Activated naive CD8-positive, alpha-beta T cell treated with anti-CD3 and anti-CD28 coated beads, Interleukin-2, amount 50 U/mL, for 24 hours (primary cell): ENCODE measurements around the gene UBE2Q2.
A peak's percentile ranks its signal among the peaks of the same experiment; 100 is the strongest.
"Not testable (repeated sequence)": the region's sequence is repeated elsewhere in the genome, so short reads cannot be mapped to it uniquely, and the experiment has no call there.

Experiments
- ATAC-seq: fragments of 150-1000 bp; cut with Tn5 transposase; one replicate; pipeline ENCODE4 v1.10.0; 2021
- DNase-seq: peaks from one replicate; pipeline ENCODE4 v3.0.0; 2021
- H3K27ac Mint-ChIP-seq: one replicate; pipeline ENCODE4 v1.8.0; 2021; ENCODE audit warnings: mild to moderate bottlenecking, mixed read lengths
- H3K27me3 Mint-ChIP-seq: one replicate; pipeline ENCODE4 v1.8.0; 2021; ENCODE audit warnings: mixed read lengths
- H3K36me3 Mint-ChIP-seq: one replicate; pipeline ENCODE4 v1.8.0; 2021; ENCODE audit warnings: low read depth, mixed read lengths
- H3K4me1 Mint-ChIP-seq: one replicate; pipeline ENCODE4 v1.8.0; 2021; ENCODE audit warnings: mixed read lengths
- H3K4me3 Mint-ChIP-seq: one replicate; pipeline ENCODE4 v1.8.0; 2021; ENCODE audit warnings: mild to moderate bottlenecking, moderate library complexity, mixed read lengths
- H3K9me3 Mint-ChIP-seq: one replicate; pipeline ENCODE4 v1.8.0; 2021; ENCODE audit warnings: mixed read lengths

The UBE2Q2 gene

GRCh38 chr15:75910355-75910754, 67.1 kb downstream of the UBE2Q2 start:
- not testable (repeated sequence) for DNase-seq, ATAC-seq, H3K27me3 Mint-ChIP-seq, H3K4me3 Mint-ChIP-seq, H3K9me3 Mint-ChIP-seq
- H3K27ac Mint-ChIP-seq = peak overlapping the region; percentile 26
- H3K36me3 Mint-ChIP-seq = peaks cover 69% of the 10 kb centered on the region
- H3K4me1 Mint-ChIP-seq = peaks cover 33% of the 10 kb centered on the region

GRCh38 chr15:75916978-75917377, 73.7 kb downstream of the UBE2Q2 start:
- no peaks in the 10 kb centered on the region for H3K4me1 Mint-ChIP-seq
- no peak for ATAC-seq

GRCh38 chr15:75918135-75918534, 74.9 kb downstream of the UBE2Q2 start:
- Mint-ChIP-seq H3K36me3 (peaks cover 36% of the 10 kb centered on the region), H3K27ac (peak overlapping the region; percentile 19)

More at GRCh38 chr15:75916978-75917377, 73.7 kb downstream of the UBE2Q2 start:
- DNase-seq = no peak
- Mint-ChIP-seq H3K27me3 (no peaks in the 10 kb centered on the region), H3K4me3 (no peak overlapping the region), H3K36me3 (peaks cover 40% of the 10 kb centered on the region), H3K27ac (no peak overlapping the region), H3K9me3 (no peaks in the 10 kb centered on the region)

DNA sequence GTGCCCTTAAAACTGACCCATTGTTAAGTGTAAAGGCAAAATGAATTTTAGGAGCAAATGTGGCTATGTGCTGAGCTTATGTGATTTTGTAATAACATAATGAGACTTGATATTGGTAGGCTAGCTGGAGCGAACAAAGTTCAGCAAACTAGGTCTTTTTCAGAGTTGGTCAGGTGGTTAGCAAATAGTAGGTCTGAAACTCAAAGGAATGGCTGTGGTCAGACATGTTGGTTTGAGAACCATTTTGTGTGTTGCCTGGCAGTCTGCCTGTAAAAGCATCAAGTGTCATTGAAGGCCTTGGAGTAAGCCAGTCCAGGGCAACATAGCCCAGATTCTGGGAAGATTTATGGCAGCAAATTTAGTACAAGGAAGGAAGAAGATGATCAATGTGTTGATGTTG, 76.8 kb downstream of the UBE2Q2 start:
- Mint-ChIP-seq H3K4me3 (no peak overlapping the region), H3K9me3 (no peaks in the 10 kb centered on the region), H3K4me1 (peaks cover 16% of the 10 kb centered on the region), H3K36me3 (peaks cover 31% of the 10 kb centered on the region), H3K27me3 (no peaks in the 10 kb centered on the region), H3K27ac (no peak overlapping the region)
- ATAC-seq = no peak
- no peak for DNase-seq

More at GRCh38 chr15:75918135-75918534, 74.9 kb downstream of the UBE2Q2 start:
- Mint-ChIP-seq H3K27me3 (no peaks in the 10 kb centered on the region), H3K9me3 (no peaks in the 10 kb centered on the region), H3K4me3 (no peak overlapping the region), H3K4me1 (peaks cover 7% of the 10 kb centered on the region)
- ATAC-seq (no peak), DNase-seq (no peak)

GRCh38 chr15:75921732-75922703, 78.8 kb downstream of the UBE2Q2 start:
- Mint-ChIP-seq H3K9me3 (no peaks in the 10 kb centered on the region), H3K4me3 (no peak overlapping the region), H3K36me3 (peaks cover 41% of the 10 kb centered on the region), H3K27me3 (no peaks in the 10 kb centered on the region), H3K27ac (no peak overlapping the region), H3K4me1 (peaks cover 28% of the 10 kb centered on the region)
- no peak for DNase-seq
- ATAC-seq = no peak

GRCh38 chr15:75923756-75924155, 80.5 kb downstream of the UBE2Q2 start:
- no peak for DNase-seq
- Mint-ChIP-seq H3K36me3 (peaks cover 42% of the 10 kb centered on the region), H3K9me3 (no peaks in the 10 kb centered on the region), H3K4me1 (peaks cover 42% of the 10 kb centered on the region), H3K4me3 (no peak overlapping the region), H3K27ac (peak overlapping the region; percentile 16), H3K27me3 (no peaks in the 10 kb centered on the region)
- peak; percentile 84 for ATAC-seq

- DNase-seq (no peak), ATAC-seq (no peak)
- Mint-ChIP-seq H3K27me3 (no peaks in the 10 kb centered on the region), H3K9me3 (no peaks in the 10 kb centered on the region), H3K4me1 (peaks cover 46% of the 10 kb centered on the region), H3K36me3 (peaks cover 42% of the 10 kb centered on the region), H3K27ac (no peak overlapping the region), H3K4me3 (no peak overlapping the region)
Measured at GRCh38 chr15:75924576-75924975, 81.3 kb downstream of the UBE2Q2 start.

DNA sequence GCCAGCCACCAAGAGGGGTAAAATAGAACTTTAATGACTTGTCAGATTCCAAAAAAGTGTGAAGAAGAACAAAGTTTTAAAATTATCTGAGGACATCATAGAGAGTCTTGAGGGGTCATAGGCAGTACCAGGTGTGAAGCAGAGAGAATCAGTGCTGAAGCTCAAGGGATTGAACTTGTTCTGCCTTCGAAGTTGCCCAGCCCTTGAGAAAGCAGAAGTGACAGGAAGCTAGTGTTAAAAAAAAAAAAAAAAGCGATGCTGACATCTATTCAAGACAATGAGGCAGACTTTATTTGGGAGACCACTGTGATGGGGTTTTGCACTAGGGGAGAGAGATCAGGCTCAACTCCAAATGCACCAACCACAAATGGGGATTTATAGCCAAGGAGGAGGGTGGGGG, 82.2 kb downstream of the UBE2Q2 start:
- H3K9me3 Mint-ChIP-seq = no peaks in the 10 kb centered on the region
- no peaks in the 10 kb centered on the region for H3K27me3 Mint-ChIP-seq
- no peak overlapping the region for H3K27ac Mint-ChIP-seq
- H3K36me3 Mint-ChIP-seq = peaks cover 46% of the 10 kb centered on the region
- DNase-seq = no peak
- peaks cover 52% of the 10 kb centered on the region for H3K4me1 Mint-ChIP-seq
- H3K4me3 Mint-ChIP-seq = no peak overlapping the region
- ATAC-seq = no peak

- DNase-seq (no peak), ATAC-seq (no peak)
- H3K27ac Mint-ChIP-seq = no peak overlapping the region
- H3K36me3 Mint-ChIP-seq = peaks cover 55% of the 10 kb centered on the region
- H3K9me3 Mint-ChIP-seq = no peaks in the 10 kb centered on the region
- H3K4me1 Mint-ChIP-seq = peaks cover 56% of the 10 kb centered on the region
- H3K27me3 Mint-ChIP-seq = no peaks in the 10 kb centered on the region
- H3K4me3 Mint-ChIP-seq = no peak overlapping the region
Measured at GRCh38 chr15:75926931-75927330, 83.7 kb downstream of the UBE2Q2 start.

- Mint-ChIP-seq H3K4me3 (no peak overlapping the region), H3K4me1 (peaks cover 50% of the 10 kb centered on the region), H3K27me3 (no peaks in the 10 kb centered on the region), H3K27ac (no peak overlapping the region), H3K9me3 (no peaks in the 10 kb centered on the region), H3K36me3 (peaks cover 52% of the 10 kb centered on the region)
- ATAC-seq (no peak), DNase-seq (no peak)
Measured at GRCh38 chr15:75927601-75928000, 84.4 kb downstream of the UBE2Q2 start.

GRCh38 chr15:75928680-75929608, 85.7 kb downstream of the UBE2Q2 start:
- no peak for DNase-seq
- Mint-ChIP-seq H3K9me3 (no peaks in the 10 kb centered on the region), H3K36me3 (peaks cover 57% of the 10 kb centered on the region), H3K27me3 (no peaks in the 10 kb centered on the region), H3K4me1 (peaks cover 42% of the 10 kb centered on the region), H3K27ac (no peak overlapping the region), H3K4me3 (no peak overlapping the region)
- ATAC-seq = no peak

DNA sequence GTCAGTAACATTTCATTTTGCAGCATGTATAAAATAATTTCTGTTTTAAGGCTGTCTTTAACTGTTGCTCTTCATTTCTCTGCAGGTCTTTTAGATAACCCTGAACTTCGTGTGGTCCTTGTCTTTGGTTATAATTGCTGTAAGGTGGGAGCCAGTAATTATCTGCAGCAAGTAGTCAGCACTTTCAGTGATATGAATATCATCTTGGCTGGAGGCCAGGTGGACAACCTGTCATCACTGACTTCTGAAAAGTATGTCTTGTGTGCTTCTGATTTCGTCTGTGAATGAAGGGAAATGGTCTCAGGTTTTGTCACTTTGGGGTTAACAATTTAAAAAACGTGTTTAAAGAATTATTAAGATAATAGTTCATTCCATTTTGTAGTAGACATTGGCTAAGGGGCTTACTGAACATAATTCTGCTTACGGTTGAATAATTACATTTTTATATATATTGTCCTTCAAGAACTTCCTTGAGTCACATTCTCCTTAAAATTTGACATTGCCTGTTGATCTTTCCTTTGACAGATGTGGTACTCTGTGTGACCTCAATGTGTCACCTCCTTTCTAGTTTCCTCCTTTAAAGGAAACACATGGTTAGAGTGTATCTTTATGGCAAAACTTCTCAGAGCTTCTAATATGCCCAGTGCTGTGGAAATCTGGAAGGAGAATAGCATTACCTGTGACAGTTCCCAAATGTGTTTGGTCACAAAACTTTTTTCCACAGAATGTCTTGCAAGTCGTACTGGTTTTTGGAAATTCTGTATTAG, 86.7 kb downstream of the UBE2Q2 start:
- H3K9me3 Mint-ChIP-seq = no peaks in the 10 kb centered on the region
- peak overlapping the region; percentile 50 for H3K27ac Mint-ChIP-seq
- no peak overlapping the region for H3K4me3 Mint-ChIP-seq
- DNase-seq (no peak), ATAC-seq (peak; percentile 72)
- peaks cover 40% of the 10 kb centered on the region for H3K4me1 Mint-ChIP-seq
- peaks cover 58% of the 10 kb centered on the region for H3K36me3 Mint-ChIP-seq
- H3K27me3 Mint-ChIP-seq = no peaks in the 10 kb centered on the region

DNA sequence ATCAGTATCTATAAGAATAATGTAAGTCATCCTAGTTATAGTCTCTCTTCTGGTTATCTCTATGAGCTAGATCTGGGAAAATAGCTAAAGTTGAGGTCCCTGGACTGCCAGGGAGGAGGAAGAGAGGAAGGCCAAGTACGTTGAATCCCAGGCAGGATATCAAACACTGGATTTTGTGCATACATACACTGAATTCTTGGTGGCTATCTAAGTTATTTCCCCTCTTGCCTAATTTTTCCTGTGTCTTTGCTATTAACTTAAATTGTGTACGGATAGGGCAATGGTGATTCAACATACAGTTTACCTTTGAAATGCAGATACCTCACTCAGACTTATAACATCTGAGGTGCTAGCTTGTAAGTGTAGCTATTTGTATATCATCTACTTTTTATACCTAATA, 87.6 kb downstream of the UBE2Q2 start:
- Mint-ChIP-seq H3K4me1 (peaks cover 36% of the 10 kb centered on the region), H3K27ac (no peak overlapping the region), H3K27me3 (no peaks in the 10 kb centered on the region), H3K36me3 (peaks cover 57% of the 10 kb centered on the region), H3K9me3 (no peaks in the 10 kb centered on the region), H3K4me3 (no peak overlapping the region)
- no peak for ATAC-seq
- no peak for DNase-seq

GRCh38 chr15:75942464-75942863, 99.2 kb downstream of the UBE2Q2 start:
- peaks cover 22% of the 10 kb centered on the region for H3K36me3 Mint-ChIP-seq
- H3K4me3 Mint-ChIP-seq = no peak overlapping the region
- peaks cover 7% of the 10 kb centered on the region for H3K27me3 Mint-ChIP-seq
- peaks cover 18% of the 10 kb centered on the region for H3K9me3 Mint-ChIP-seq
- no peak for ATAC-seq
- H3K27ac Mint-ChIP-seq = no peak overlapping the region
- no peak for DNase-seq
- peaks cover 9% of the 10 kb centered on the region for H3K4me1 Mint-ChIP-seq
